AG09309 (cell line): ENCODE data around the gene ODAM.

Experiments used
- DNase-seq: peaks from one replicate; pipeline ENCODE4 v3.0.0-alpha.2; 2010; ENCODE audit warnings: low read depth
- H3K4me3 ChIP-seq: 2 replicates; pipeline ENCODE4 v1.5.1; 2011; ENCODE audit warnings: mild to moderate bottlenecking, low read depth, low read length, moderate library complexity; ENCODE audit not compliant: control insufficient read depth
- TF ChIP-seq, protein P1 (sequence below): IDR thresholded peaks from 2 replicates; pipeline ENCODE4 v1.5.1; 2011; ENCODE audit warnings: mild to moderate bottlenecking, low read depth, low read length, inconsistent platforms; ENCODE audit not compliant: insufficient read depth, control insufficient read depth; ENCODE audit errors: missing control alignments

The ODAM gene, protein sequence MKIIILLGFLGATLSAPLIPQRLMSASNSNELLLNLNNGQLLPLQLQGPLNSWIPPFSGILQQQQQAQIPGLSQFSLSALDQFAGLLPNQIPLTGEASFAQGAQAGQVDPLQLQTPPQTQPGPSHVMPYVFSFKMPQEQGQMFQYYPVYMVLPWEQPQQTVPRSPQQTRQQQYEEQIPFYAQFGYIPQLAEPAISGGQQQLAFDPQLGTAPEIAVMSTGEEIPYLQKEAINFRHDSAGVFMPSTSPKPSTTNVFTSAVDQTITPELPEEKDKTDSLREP

DNA sequence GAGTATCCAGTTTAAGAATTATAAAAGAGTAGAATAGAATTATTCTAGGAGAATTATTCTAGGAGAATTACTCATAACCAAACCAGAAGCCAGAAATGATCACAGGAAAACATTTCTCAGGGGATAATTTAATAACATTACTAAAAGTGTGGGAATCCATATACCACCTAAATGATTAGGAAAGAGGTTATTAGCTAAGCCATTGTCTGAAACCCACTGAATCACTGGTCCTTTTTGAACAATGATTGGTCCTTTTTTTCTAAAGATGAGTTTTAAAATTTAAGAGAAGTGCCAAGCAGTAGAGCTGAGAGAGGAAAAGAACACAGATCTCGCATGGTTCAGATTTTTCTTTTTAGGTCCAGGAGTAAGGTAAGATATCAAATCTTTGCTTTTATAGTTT is at the start of gene ODAM:
TSS of gene ODAM (plus strand) at position 301 of the 400 bp plus-strand sequence. CDS start 819 bp downstream, outside the sequence.
- TF ChIP-seq, protein P1, sequence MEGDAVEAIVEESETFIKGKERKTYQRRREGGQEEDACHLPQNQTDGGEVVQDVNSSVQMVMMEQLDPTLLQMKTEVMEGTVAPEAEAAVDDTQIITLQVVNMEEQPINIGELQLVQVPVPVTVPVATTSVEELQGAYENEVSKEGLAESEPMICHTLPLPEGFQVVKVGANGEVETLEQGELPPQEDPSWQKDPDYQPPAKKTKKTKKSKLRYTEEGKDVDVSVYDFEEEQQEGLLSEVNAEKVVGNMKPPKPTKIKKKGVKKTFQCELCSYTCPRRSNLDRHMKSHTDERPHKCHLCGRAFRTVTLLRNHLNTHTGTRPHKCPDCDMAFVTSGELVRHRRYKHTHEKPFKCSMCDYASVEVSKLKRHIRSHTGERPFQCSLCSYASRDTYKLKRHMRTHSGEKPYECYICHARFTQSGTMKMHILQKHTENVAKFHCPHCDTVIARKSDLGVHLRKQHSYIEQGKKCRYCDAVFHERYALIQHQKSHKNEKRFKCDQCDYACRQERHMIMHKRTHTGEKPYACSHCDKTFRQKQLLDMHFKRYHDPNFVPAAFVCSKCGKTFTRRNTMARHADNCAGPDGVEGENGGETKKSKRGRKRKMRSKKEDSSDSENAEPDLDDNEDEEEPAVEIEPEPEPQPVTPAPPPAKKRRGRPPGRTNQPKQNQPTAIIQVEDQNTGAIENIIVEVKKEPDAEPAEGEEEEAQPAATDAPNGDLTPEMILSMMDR, result no peak
- H3K4me3 ChIP-seq, result no peak within 1 kb of the TSS
- DNase-seq, result no peak

DNA sequence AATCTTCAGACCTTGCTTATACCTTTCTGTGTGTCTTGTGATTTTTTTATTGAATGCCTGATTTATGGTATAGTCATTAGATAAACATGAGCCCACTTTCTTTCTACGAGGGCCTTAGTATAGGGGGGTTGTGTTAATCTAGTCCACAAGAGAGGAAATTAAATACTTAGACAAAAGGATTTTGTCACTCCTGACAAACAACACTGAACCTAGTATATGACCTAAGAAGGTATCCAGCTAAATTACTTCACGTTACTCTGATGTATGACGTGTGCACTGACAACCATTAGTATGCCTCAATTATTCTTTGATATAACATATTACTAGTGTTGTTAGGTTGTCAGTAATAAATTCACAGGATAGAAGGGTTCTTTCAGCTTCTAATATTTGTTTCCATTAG is 44.3 kb upstream of the ODAM start:
- DNase-seq, result no peak
- TF ChIP-seq, protein P1, result no peak
- no peak overlapping the region for H3K4me3 ChIP-seq

DNA sequence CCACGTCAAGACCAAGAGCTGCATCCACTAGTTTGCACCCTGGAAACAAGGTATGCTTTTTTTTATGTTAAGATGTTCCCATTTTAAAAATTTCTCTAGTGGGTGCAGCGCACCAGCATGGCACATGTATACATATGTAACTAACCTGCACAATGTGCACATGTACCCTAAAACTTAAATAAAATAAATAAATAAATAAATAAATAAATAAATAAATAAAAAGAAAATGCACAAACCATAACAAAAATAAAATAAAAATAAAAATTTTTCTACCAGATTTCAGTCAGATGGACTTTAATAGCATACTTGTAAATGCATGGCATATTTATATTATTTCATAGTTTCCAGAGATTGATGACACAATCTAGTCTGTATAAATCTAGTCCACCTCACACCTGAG is 43.4 kb upstream of the ODAM start:
- H3K4me3 ChIP-seq, result no peak overlapping the region
- no peak for DNase-seq
- TF ChIP-seq, protein P1, result no peak

DNA sequence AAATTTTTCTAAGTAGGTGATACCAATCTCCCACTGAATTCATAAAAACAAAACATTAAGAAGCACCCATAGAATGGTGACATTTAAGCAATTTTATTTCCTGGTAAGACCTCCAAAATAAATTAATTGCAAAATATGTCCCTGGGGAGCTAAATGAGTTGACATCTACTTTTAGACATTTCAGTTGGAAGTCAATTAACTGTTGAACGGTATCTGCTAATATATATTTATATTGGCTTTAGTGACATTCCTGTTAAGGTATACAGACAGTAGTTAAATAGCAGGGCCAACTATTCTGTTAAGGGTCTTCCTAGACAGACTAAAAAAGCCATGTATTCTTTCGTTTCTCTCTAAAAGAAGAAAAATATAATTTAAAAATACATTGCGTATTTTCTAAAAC is 41.6 kb upstream of the ODAM start, which contains the start of gene PRR27:
TSS of gene PRR27 (plus strand) at position 301 of the 400 bp plus-strand sequence. CDS start 139 bp downstream, outside the sequence.
- no peak within 1 kb of the TSS for H3K4me3 ChIP-seq
- TF ChIP-seq, protein P1, result no peak
- DNase-seq, result no peak

DNA sequence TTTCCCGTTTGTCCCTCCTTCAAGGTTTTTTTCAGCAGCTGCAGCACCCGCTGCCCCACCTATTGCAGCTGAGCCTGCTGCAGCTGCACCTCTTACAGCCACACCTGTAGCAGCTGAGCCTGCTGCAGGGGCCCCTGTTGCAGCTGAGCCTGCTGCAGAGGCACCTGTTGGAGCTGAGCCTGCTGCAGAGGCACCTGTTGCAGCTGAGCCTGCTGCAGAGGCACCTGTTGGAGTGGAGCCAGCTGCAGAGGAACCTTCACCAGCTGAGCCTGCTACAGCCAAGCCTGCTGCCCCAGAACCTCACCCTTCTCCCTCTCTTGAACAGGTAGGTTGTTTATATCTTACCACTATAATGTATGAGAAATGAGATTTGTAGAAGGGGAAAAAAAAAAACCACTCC is 36.9 kb upstream of the ODAM start:
- H3K4me3 ChIP-seq, result no peak overlapping the region
- TF ChIP-seq, protein P1, result no peak
- no peak for DNase-seq

DNA sequence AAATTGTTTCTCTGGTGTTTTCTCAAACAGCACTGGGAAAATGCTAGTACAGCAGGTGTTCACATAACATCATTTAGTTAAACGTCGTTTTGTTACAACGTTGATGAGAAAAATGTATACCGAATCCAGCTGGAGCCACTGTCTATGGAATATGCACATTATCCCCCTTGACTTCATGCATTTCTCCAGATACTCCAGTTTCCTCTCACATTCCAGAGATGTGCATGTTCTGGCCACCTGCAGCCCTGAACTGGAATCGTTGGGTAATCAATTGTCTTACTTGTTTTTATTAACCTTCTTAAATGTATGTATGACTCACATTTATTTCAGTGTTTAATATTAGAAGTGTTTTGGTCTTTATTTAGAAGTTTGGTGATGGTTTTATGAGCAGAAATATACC is 18.4 kb upstream of the ODAM start:
- TF ChIP-seq, protein P1, result no peak
- no peak for DNase-seq
- H3K4me3 ChIP-seq, result no peak overlapping the region
